ENCODE results near the gene FRAS1.

DNA sequence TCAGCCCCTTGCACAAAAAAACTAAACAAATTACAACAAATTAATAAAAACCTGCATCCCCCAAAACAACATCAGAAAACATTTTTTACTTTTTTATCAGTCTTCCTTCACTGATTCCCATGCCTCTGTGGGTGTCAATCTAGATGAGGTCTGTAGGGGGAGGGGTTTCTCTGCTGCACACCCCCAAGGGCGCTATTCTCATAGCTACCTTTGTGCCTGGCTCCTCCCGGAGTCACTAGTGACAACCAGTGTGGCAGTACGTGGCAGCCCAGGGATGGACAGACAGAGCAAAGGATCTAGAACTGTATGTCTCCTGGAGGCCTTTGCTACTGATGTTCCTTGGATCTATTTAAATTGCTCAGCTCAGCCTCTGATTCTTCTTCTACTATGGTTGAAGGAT lies 266.3 kb downstream of the FRAS1 start:
- TF ChIP-seq, protein P1, sequence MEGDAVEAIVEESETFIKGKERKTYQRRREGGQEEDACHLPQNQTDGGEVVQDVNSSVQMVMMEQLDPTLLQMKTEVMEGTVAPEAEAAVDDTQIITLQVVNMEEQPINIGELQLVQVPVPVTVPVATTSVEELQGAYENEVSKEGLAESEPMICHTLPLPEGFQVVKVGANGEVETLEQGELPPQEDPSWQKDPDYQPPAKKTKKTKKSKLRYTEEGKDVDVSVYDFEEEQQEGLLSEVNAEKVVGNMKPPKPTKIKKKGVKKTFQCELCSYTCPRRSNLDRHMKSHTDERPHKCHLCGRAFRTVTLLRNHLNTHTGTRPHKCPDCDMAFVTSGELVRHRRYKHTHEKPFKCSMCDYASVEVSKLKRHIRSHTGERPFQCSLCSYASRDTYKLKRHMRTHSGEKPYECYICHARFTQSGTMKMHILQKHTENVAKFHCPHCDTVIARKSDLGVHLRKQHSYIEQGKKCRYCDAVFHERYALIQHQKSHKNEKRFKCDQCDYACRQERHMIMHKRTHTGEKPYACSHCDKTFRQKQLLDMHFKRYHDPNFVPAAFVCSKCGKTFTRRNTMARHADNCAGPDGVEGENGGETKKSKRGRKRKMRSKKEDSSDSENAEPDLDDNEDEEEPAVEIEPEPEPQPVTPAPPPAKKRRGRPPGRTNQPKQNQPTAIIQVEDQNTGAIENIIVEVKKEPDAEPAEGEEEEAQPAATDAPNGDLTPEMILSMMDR (IDR thresholded peaks at IDR 0.05): no peak
- no peak for TF ChIP-seq POLR2A (IDR thresholded peaks at IDR 0.05)

Data from uterus (tissue), 2 donors.